Measurements from ENCODE around the gene CNGA1. TPM values are rescaled to one million over a fixed set of nuclear protein-coding genes. Genes with fewer than 3 reads are reported as not detected.

Gene CNGA1
- 6.7 TPM for total RNA-seq (ENCODE audit: insufficient read depth, low replicate concordance)

- peak; percentile 87 for DNase-seq (ENCODE audit: low spot score)
These were observed at the start of gene CNGA1, which contains the start of gene NIPAL1 for GRCh38 chr4:48016141-48017107. CNGA1 (minus strand) TSS chr4:48016681; CDS start chr4:47952689, 63,992 bp downstream. NIPAL1 (plus strand) TSS chr4:48016772; CDS start chr4:48016840, 68 bp downstream.

GRCh38 chr4:48065587-48066052, 49.1 kb upstream of the CNGA1 start:
- DNase-seq (ENCODE audit: low spot score) = no peak

GRCh38 chr4:48064349-48064748, 47.9 kb upstream of the CNGA1 start:
- no peak for DNase-seq (ENCODE audit: low spot score)

- peak; percentile 46 for DNase-seq (ENCODE audit: low spot score)
These were observed 42.4 kb upstream of the CNGA1 start for GRCh38 chr4:48058617-48059530.

- DNase-seq (ENCODE audit: low spot score) = no peak
These were observed 34.6 kb upstream of the CNGA1 start for GRCh38 chr4:48051078-48051477.

- DNase-seq (ENCODE audit: low spot score) = no peak
These were observed 33.0 kb upstream of the CNGA1 start for GRCh38 chr4:48049483-48049882.

- no peak for DNase-seq (ENCODE audit: low spot score)
These were observed 31.4 kb upstream of the CNGA1 start for GRCh38 chr4:48047896-48048295.

GRCh38 chr4:48047421-48047844, 31.0 kb upstream of the CNGA1 start:
- no peak for DNase-seq (ENCODE audit: low spot score)

- no peak for DNase-seq (ENCODE audit: low spot score)
These were observed 29.6 kb upstream of the CNGA1 start for GRCh38 chr4:48046059-48046458.

- DNase-seq (ENCODE audit: low spot score) = no peak
These were observed 27.8 kb upstream of the CNGA1 start for GRCh38 chr4:48044298-48044697.

- DNase-seq (ENCODE audit: low spot score) = no peak
These were observed 27.0 kb upstream of the CNGA1 start for GRCh38 chr4:48043504-48043903.

GRCh38 chr4:48042979-48043461, 26.5 kb upstream of the CNGA1 start:
- no peak for DNase-seq (ENCODE audit: low spot score)

DNA sequence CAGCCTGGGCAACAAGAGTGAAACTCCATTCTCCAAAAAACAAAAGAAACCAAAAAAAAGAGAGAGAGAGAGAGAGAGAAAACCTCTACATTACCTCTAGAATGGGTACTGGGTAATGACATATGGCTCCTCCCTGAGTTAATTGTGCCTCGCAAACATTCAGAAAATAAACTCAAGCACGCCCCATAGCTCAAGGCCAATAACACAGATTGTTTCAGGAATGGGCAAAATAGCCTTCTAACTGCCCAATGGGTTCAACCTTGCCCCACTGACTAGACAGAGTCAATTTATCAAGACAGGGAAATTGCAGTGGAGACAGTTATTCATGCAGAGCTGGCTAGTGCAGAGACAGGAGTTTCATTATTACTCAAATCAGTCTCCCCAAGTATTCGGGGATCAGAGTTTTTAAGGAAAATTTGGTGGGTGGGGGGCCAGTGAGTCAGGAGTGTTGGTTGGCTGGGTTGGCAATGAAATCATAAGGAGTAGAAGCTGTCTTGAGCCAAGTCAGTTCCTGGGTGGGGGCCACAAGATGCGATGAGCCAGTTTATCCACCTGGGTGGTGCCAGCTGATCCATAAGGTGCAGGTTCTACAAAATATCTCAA, 25.2 kb upstream of the CNGA1 start:
- no peak for DNase-seq (ENCODE audit: low spot score)

DNA sequence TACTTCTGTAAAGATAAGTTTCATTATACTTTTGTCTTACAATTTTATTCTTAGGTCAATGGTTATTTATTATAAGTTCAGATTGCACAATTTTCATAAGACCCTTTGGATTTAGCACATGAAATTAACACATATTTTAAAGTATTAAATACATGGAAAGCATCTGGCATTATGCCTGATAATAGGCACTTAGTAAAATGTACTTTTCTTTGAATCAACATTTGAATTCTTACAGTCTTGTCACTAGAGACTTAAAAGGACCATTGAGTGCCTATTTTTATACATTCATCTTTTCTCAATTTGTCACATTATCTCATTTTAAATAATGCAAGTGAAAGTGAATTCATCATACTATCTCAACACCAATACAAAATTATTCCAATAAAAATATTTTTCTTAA, 23.1 kb upstream of the CNGA1 start:
- no peak for DNase-seq (ENCODE audit: low spot score)

DNA sequence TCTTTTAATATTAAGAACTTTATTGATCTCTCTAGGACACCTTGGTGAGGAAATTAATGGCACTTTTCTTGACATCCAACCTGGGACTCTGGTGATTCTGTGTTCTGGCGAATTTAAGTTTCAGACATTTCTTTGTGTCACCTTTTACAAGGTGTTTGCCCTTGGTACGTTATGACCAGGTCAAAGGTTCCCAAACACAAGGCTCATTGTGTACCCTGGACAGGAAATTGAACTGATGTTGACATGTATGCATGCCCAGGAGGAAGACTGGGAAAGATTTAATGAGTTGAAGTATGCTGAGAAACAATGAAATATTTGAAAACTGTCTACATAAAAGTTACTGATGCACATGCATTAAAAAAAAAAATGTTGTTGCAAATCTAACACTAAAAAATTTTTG, 22.2 kb upstream of the CNGA1 start:
- DNase-seq (ENCODE audit: low spot score) = no peak

DNA sequence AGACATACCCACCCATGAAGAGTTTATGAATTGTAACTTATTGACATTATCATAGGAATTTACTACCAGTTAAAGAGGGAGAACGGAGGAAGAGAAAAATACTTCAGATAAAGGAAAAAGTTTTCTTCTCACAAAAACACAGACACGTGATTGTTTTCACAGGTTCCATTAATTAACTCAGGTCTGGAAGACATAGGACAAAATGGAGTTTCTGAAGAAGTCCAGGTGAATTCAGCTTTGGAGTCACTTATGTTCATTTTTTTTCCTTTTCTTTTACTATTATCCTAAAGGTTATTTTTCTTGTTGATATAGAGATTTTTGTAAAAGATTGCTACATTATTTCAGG, 20.6 kb upstream of the CNGA1 start:
- no peak for DNase-seq (ENCODE audit: low spot score)

DNA sequence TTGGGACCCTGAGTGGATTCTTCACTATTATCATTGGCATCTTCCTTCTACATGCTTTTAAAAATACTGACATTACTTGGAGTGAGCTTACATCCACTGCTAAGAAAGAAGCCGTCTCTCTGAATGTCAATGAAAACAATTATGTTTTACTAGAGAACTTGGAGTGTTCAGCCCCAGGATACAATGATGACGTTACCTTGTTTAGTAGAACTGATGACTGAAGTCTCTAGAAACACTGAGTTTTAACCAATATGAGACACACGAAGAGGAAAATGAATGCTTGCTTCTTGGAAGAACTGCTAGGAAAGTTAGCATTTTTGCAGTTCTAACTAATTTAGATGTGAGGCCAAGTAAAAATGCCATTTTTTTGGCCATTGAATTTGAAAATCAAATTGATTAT, 19.5 kb upstream of the CNGA1 start:
- no peak for DNase-seq (ENCODE audit: low spot score)

- no peak for DNase-seq (ENCODE audit: low spot score)
These were observed 17.4 kb upstream of the CNGA1 start for GRCh38 chr4:48033825-48034413.

DNA sequence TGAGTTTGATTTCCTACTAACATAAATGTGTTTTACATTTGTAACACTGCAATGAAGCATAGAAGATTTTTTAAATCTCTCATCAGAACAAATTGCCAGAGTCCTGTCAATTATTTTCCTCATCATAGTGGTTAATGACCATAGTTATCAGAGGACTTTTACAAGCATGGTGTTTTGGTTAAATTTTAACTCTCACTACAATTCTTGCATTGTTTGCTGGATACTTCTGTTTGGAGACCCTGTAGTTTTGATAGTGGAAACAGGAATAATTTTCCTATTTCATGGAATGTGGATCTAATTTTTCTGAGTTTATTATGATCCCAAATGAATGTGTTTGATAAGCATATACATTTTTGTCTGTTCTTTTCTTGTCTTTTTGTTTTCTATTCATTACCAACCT, 16.9 kb upstream of the CNGA1 start:
- DNase-seq (ENCODE audit: low spot score) = no peak

- DNase-seq (ENCODE audit: low spot score) = no peak
These were observed 16.2 kb upstream of the CNGA1 start for GRCh38 chr4:48032721-48033120.

Data from umbilical cord (tissue), 2 donors.